ENCODE data around the gene JARID2.
"Not testable (repeated sequence)": the region's sequence is repeated elsewhere in the genome, so short reads cannot be mapped to it uniquely, and the experiment has no call there.

The JARID2 gene

GRCh38 chr6:15406452-15406851 is 160.6 kb downstream of the JARID2 start:
- Mint-ChIP-seq H3K4me3 (no peak overlapping the region), H3K9me3 (no peaks in the 10 kb centered on the region), H3K4me1 (ENCODE audit: low read depth) (peaks cover 91% of the 10 kb centered on the region), H3K27ac (no peak overlapping the region), H3K27me3 (no peaks in the 10 kb centered on the region), H3K36me3 (ENCODE audit: low read depth) (peaks cover 14% of the 10 kb centered on the region)

GRCh38 chr6:15408008-15408407 is 162.1 kb downstream of the JARID2 start:
- H3K4me1 Mint-ChIP-seq (ENCODE audit: low read depth): peaks cover 88% of the 10 kb centered on the region
- no peaks in the 10 kb centered on the region for H3K9me3 Mint-ChIP-seq
- H3K27ac Mint-ChIP-seq: no peak overlapping the region
- no peak overlapping the region for H3K4me3 Mint-ChIP-seq
- no peaks in the 10 kb centered on the region for H3K27me3 Mint-ChIP-seq
- peaks cover 25% of the 10 kb centered on the region for H3K36me3 Mint-ChIP-seq (ENCODE audit: low read depth)

DNA sequence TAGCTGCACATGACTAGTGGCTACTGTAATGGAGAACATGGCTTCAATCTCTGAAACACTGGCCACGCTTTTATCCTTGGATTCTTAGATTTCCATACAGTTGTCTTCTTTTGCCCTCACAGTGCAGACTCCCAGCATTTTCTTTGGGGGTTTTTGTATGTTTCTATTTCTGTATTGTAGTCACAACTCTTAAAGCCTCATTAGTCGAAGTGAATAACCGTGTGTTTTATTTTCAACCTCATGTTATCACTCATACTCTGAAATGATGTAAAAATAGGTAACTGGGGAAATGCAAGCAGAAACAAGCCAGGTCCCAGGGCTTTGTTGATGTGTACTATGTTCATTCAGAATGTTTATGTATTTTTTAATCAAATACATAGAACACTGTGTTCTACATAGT is 162.9 kb downstream of the JARID2 start:
- no peak overlapping the region for H3K4me3 Mint-ChIP-seq
- H3K36me3 Mint-ChIP-seq (ENCODE audit: low read depth): peaks cover 33% of the 10 kb centered on the region
- peak overlapping the region; percentile 38 for H3K27ac Mint-ChIP-seq
- H3K27me3 Mint-ChIP-seq: no peaks in the 10 kb centered on the region
- H3K9me3 Mint-ChIP-seq: no peaks in the 10 kb centered on the region
- H3K4me1 Mint-ChIP-seq (ENCODE audit: low read depth): peaks cover 88% of the 10 kb centered on the region

GRCh38 chr6:15409301-15410125 is 163.6 kb downstream of the JARID2 start:
- Mint-ChIP-seq H3K9me3 (no peaks in the 10 kb centered on the region), H3K36me3 (ENCODE audit: low read depth) (peaks cover 40% of the 10 kb centered on the region), H3K27ac (peak overlapping the region; percentile 38), H3K27me3 (no peaks in the 10 kb centered on the region), H3K4me3 (no peak overlapping the region), H3K4me1 (ENCODE audit: low read depth) (peaks cover 88% of the 10 kb centered on the region)

DNA sequence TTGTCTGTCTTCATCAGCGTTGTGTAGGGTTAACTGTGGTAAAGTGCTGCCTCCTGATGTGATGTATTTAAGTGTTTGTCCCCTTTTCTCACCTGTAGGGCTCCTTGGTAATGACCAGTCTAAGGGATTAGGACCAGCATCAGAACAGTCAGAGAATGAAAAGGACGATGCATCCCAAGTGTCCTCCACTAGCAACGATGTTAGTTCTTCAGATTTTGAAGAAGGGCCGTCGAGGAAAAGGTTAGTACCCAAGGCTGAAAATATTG is 164.2 kb downstream of the JARID2 start:
- Mint-ChIP-seq H3K4me1 (ENCODE audit: low read depth) (peaks cover 84% of the 10 kb centered on the region), H3K9me3 (no peaks in the 10 kb centered on the region), H3K4me3 (no peak overlapping the region), H3K27ac (peak overlapping the region; percentile 16), H3K36me3 (ENCODE audit: low read depth) (peaks cover 46% of the 10 kb centered on the region), H3K27me3 (no peaks in the 10 kb centered on the region)

DNA sequence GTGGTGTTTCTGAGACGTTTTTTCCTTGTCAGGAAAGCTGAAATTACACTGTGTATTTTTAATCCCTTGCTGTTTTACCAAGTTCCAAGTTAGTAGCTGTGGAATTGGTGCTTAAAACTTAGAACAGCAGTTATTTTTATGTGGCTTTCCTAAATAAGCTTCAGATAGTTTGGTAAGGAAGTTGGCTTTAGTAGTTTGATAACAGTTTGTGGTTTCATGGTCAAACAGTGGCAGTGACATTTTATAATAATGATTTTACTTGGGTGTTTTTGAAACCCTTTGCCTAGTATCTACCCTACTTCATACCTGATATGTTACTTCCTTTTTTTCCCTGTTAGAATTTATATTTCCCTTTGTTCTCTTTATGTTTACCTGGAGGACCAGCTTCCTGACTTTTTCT is 164.9 kb downstream of the JARID2 start:
- H3K27ac Mint-ChIP-seq: peak overlapping the region; percentile 66
- no peaks in the 10 kb centered on the region for H3K27me3 Mint-ChIP-seq
- no peaks in the 10 kb centered on the region for H3K9me3 Mint-ChIP-seq
- H3K4me1 Mint-ChIP-seq (ENCODE audit: low read depth): peaks cover 79% of the 10 kb centered on the region
- peak overlapping the region; percentile 48 for H3K4me3 Mint-ChIP-seq
- peaks cover 47% of the 10 kb centered on the region for H3K36me3 Mint-ChIP-seq (ENCODE audit: low read depth)

DNA sequence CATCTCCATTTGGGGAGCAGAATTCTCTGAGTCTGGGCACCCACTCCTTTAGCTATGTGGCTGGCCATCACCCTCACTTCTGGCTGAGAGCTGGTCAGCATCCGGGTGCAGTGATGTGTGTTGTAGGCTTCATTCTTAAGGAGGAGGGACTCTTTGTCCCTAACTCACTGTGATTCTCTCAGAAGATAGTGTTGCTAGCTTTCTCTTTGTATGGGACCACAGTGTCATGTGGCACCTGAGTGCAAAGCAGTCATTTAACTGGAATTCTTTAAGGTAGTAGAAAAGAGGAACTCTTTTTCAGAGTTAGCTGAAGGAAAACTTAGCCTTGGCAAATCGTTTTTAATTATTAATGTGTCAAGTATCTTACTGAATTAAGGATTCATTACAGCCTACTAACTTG is 165.9 kb downstream of the JARID2 start:
- H3K27ac Mint-ChIP-seq: peak overlapping the region; percentile 66
- peak overlapping the region; percentile 11 for H3K4me3 Mint-ChIP-seq
- H3K4me1 Mint-ChIP-seq (ENCODE audit: low read depth): peaks cover 75% of the 10 kb centered on the region
- H3K27me3 Mint-ChIP-seq: no peaks in the 10 kb centered on the region
- peaks cover 50% of the 10 kb centered on the region for H3K36me3 Mint-ChIP-seq (ENCODE audit: low read depth)
- H3K9me3 Mint-ChIP-seq: peaks cover under 1% of the 10 kb centered on the region

DNA sequence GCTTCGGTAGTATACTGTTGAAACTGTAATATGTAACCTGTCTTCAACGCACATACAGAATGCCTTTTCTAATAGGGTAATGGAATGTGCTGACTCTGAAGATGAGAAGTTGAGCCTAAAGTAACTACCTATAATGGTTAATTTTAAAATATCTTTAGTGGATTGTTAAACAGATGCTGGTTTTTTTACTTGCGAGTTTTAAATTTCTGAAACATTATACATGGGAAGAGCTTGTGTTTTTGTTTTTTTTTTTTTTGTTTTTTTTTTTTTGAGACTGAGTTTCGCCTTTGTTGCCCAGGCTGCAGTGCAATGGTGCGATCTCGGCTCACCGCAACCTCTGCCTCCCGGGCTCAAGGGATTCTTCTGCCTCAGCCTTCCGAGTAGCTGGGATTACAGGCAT is 166.9 kb downstream of the JARID2 start:
- H3K27me3 Mint-ChIP-seq: no peaks in the 10 kb centered on the region
- H3K36me3 Mint-ChIP-seq (ENCODE audit: low read depth): peaks cover 59% of the 10 kb centered on the region
- peaks cover 4% of the 10 kb centered on the region for H3K9me3 Mint-ChIP-seq
- no peak overlapping the region for H3K27ac Mint-ChIP-seq
- no peak overlapping the region for H3K4me3 Mint-ChIP-seq
- peaks cover 79% of the 10 kb centered on the region for H3K4me1 Mint-ChIP-seq (ENCODE audit: low read depth)

DNA sequence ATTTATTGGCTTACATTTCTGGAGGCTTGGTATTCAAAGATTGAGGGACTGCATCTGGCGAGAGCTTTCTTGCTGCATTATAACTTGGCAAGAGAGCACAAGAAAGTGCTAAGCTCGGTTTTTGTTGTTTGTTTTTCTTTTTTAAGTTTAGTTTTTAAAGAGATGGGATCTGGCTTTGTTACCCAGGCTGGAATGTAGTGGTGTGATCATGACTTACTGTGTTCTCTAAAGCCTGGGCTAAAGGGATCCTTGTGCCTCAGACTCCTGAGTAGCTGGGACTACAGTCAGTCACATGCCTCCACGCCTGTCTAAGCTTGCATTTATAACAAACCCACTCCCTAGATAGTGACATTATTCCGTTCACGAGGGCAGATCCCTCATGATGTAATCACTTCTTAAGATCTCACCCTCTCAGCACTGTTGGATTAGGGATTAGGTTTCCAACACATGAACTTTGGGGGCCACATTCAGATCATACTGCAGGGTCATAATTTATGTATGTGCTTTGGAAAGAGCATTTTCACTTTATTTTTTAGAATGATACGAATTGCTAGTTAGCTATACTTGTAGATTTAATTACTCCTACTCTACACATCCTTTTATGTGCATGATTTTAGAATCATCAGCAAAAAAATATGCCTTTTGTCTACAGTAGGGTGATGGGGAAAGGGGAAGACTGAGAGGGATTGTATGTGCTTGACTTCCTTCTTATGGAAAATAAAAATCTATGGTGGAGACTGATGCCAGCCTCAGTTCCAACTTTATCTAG is 167.8 kb downstream of the JARID2 start:
- H3K4me1 Mint-ChIP-seq (ENCODE audit: low read depth): peaks cover 79% of the 10 kb centered on the region
- peaks cover 4% of the 10 kb centered on the region for H3K9me3 Mint-ChIP-seq
- peak overlapping the region; percentile 26 for H3K27ac Mint-ChIP-seq
- peaks cover 67% of the 10 kb centered on the region for H3K36me3 Mint-ChIP-seq (ENCODE audit: low read depth)
- H3K4me3 Mint-ChIP-seq: no peak overlapping the region
- no peaks in the 10 kb centered on the region for H3K27me3 Mint-ChIP-seq

DNA sequence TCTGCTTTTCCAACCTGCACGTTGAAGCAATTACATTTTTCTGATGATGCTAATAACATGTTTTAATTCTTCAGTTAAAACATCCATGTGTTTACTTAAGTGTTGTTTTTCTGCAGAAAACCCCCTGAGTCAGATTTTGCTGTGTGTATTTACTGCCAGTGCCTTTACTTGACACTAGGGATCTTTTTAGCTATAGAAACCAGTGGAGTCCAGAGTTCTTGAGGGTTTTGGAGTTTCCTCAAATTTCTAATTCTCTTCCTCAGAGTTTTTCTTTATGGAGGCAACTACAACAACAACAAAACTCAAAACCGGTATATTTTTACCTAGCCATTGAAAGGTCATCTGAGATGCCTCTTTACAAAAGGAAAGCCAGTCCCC is 168.4 kb downstream of the JARID2 start:
- H3K4me3 Mint-ChIP-seq: no peak overlapping the region
- peaks cover 66% of the 10 kb centered on the region for H3K36me3 Mint-ChIP-seq (ENCODE audit: low read depth)
- H3K9me3 Mint-ChIP-seq: peaks cover 5% of the 10 kb centered on the region
- H3K4me1 Mint-ChIP-seq (ENCODE audit: low read depth): peaks cover 74% of the 10 kb centered on the region
- no peaks in the 10 kb centered on the region for H3K27me3 Mint-ChIP-seq
- H3K27ac Mint-ChIP-seq: no peak overlapping the region

- not testable (repeated sequence) for H3K27me3 Mint-ChIP-seq, H3K27ac Mint-ChIP-seq, H3K4me3 Mint-ChIP-seq
- Mint-ChIP-seq H3K36me3 (ENCODE audit: low read depth) (peaks cover 80% of the 10 kb centered on the region), H3K4me1 (ENCODE audit: low read depth) (peaks cover 63% of the 10 kb centered on the region), H3K9me3 (peaks cover 12% of the 10 kb centered on the region)
Measured at GRCh38 chr6:15415622-15416021, 169.8 kb downstream of the JARID2 start.

- Mint-ChIP-seq H3K27ac (peak overlapping the region; percentile 76), H3K4me3 (peak overlapping the region; percentile 18), H3K9me3 (peaks cover 13% of the 10 kb centered on the region), H3K4me1 (ENCODE audit: low read depth) (peaks cover 63% of the 10 kb centered on the region), H3K36me3 (ENCODE audit: low read depth) (peaks cover 67% of the 10 kb centered on the region), H3K27me3 (no peaks in the 10 kb centered on the region)
Measured at GRCh38 chr6:15416932-15417509, 171.2 kb downstream of the JARID2 start.

DNA sequence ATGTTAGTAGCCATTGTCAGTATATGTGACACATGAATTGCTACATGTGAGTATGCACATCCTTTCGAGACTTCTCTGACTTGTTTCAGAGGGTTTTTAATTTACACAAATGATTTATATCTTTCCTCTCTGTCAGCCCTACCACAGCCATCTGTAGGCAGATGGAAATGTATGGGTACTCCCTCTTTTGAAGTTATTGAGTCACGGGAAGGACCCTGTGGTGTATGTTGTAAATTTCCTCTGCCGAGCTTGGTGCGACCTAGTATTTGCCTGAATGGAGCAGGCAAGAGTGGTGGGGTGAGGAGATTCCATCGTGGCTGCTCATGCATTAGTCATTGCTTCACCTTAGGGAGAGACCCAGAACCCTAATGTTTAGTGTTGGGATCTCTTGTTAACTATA is 171.9 kb downstream of the JARID2 start:
- H3K27ac Mint-ChIP-seq: peak overlapping the region; percentile 76

GRCh38 chr6:15419493-15419892 is 173.6 kb downstream of the JARID2 start:
- Mint-ChIP-seq H3K4me3 (no peak overlapping the region), H3K27me3 (no peaks in the 10 kb centered on the region), H3K36me3 (ENCODE audit: low read depth) (peaks cover 59% of the 10 kb centered on the region), H3K27ac (no peak overlapping the region), H3K9me3 (peaks cover 13% of the 10 kb centered on the region), H3K4me1 (ENCODE audit: low read depth) (peaks cover 64% of the 10 kb centered on the region)

More for the DNA sequence above, 171.9 kb downstream of the JARID2 start:
- Mint-ChIP-seq H3K9me3 (peaks cover 13% of the 10 kb centered on the region), H3K27me3 (no peaks in the 10 kb centered on the region), H3K4me1 (ENCODE audit: low read depth) (peaks cover 63% of the 10 kb centered on the region), H3K36me3 (ENCODE audit: low read depth) (peaks cover 65% of the 10 kb centered on the region), H3K4me3 (peak overlapping the region; percentile 54)

DNA sequence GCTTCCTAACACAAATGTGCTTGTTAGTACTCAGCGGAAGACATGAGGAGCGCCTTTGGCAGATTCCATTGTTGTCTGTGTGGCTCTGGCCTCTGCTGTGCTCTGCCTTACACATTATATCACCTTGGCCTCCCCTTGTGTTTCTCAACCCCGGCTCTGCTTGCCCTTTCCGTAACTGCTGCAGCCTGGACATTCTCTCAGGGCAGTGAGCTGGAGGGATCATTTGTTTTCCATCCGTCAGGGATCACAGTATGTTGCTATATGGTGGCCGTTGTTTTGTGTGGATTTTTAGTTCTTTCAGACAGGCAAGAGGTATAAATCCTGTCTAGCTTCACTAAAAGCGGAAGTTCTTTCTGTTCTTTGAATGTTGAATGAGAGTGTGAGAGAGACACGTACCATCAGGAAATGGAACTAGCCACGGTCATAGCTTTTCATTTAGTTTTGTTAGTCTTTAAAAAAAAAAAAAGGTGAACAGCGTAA is 175.1 kb downstream of the JARID2 start:
- peak overlapping the region; percentile 74 for H3K4me3 Mint-ChIP-seq
- H3K27ac Mint-ChIP-seq: peak overlapping the region; percentile 90
- peaks cover 65% of the 10 kb centered on the region for H3K36me3 Mint-ChIP-seq (ENCODE audit: low read depth)
- H3K27me3 Mint-ChIP-seq: no peaks in the 10 kb centered on the region
- peaks cover 13% of the 10 kb centered on the region for H3K9me3 Mint-ChIP-seq
- H3K4me1 Mint-ChIP-seq (ENCODE audit: low read depth): peaks cover 67% of the 10 kb centered on the region
